ENCODE data around the gene KAZN.

GRCh38 chr1:15103211-15103610 lies 504.7 kb downstream of the KAZN start:
- TF ChIP-seq POLR2A (IDR thresholded peaks at IDR 0.05; ENCODE audit: control extremely low read depth in 1 of 2, low read depth in 2 of 2, low read length in 2 of 2) (no peak), ATF3 (IDR thresholded peaks at IDR 0.05; ENCODE audit: insufficient read depth, low read depth, low read length) (no peak), CHD1 (IDR thresholded peaks at IDR 0.05; ENCODE audit: low read depth, low read length) (no peak), KDM5A (IDR thresholded peaks at IDR 0.05; ENCODE audit: low read length) (no peak), JUND (IDR thresholded peaks at IDR 0.05; ENCODE audit: low read length) (no peak), GABPA (IDR thresholded peaks at IDR 0.05; ENCODE audit: borderline replicate concordance, insufficient read depth, low read length) (no peak), CTCF (IDR thresholded peaks at IDR 0.05; ENCODE audit: control extremely low read depth in 1 of 3, insufficient read depth in 1 of 3, low read depth in 1 of 3, low read length in 3 of 3) (no peak), CHD2 (IDR thresholded peaks at IDR 0.05; ENCODE audit: low read length) (no peak), SP2 (IDR thresholded peaks at IDR 0.05; ENCODE audit: low read length) (no peak)
